H1 (cell line): Measurements from ENCODE around the gene PSMB11. TPM values are rescaled to one million over a fixed set of nuclear protein-coding genes. Genes with fewer than 3 reads are reported as not detected.

Source experiments
- CBX8 ChIP-seq: fragments of 300-800, 300-1000 bp; sonication (generic); IDR thresholded peaks from 2 replicates; pipeline ENCODE4 v1.7.1; 2016; ENCODE audit warnings: low read depth, low read length, borderline replicate concordance
- CHD7 ChIP-seq: fragments of 300-600 bp; sonication (generic); IDR thresholded peaks from 2 replicates; pipeline ENCODE4 v1.7.1; 2012; ENCODE audit warnings: low read length, moderate library complexity, mild to moderate bottlenecking, inconsistent platforms; ENCODE audit not compliant: insufficient replicate concordance
- CREB1 ChIP-seq: IDR thresholded peaks from 2 replicates; pipeline ENCODE4 v1.6.1; 2012; ENCODE audit warnings: inconsistent platforms
- FOSL1 ChIP-seq: IDR thresholded peaks from 2 replicates; pipeline ENCODE4 v1.6.1; 2011; ENCODE audit warnings: mild to moderate bottlenecking, low read depth, low read length, moderate library complexity; ENCODE audit not compliant: insufficient read depth
- JUND ChIP-seq: IDR thresholded peaks from 2 replicates; pipeline ENCODE4 v1.6.1; 2011; ENCODE audit warnings: mild to moderate bottlenecking, improper control_type of control experiment, low read length
- KDM5A ChIP-seq: fragments of 200-600 bp; IDR thresholded peaks from 2 replicates; pipeline ENCODE4 v1.7.1; 2012; ENCODE audit warnings: mild to moderate bottlenecking, low read length, inconsistent platforms, mixed read lengths
- POU5F1 ChIP-seq: IDR thresholded peaks from 2 replicates; pipeline ENCODE4 v1.6.1; 2011; ENCODE audit warnings: low read depth, mild to moderate bottlenecking, low read length, moderate library complexity
- SP4 ChIP-seq: IDR thresholded peaks from 2 replicates; pipeline ENCODE4 v1.6.1; 2012; ENCODE audit warnings: low read length, inconsistent platforms
- TEAD4 ChIP-seq: IDR thresholded peaks from 2 replicates; pipeline ENCODE4 v1.6.1; 2012; ENCODE audit warnings: low read depth, low read length, inconsistent platforms, mixed read lengths
- polyA plus RNA-seq, 7 experiments: library from polyadenylated mRNA; depleted of rRNA in 3 of 7; stranded (reverse) in 5 of 7; unstranded in 2 of 7; fragments of >200 nt in 5 of 7; fragments of 200-250 nt in 2 of 7; gene quantifications; 1 replicate in 5 of 7; 2 replicates in 1 of 7; 4 replicates in 1 of 7; pipeline versions ENCODE4 v1.2.1 to v1.2.3, GENCODE V29; 2011 to 2013; ENCODE audit warnings: missing spikeins in 2 of 7, mixed read lengths in 2 of 7
- total RNA-seq: library from RNA; stranded (reverse); fragmentation: NEBNext Ultra II Directional; extraction: Animal tissue kit (Norgen Biotek cat#: 25700); gene quantifications from 2 replicates; pipeline ENCODE4 v1.2.1, GENCODE V29; 2021

Gene PSMB11
- total and polyA plus RNA-seq, 2 of the 8 experiments (the other 6 are each of a cell fraction or from before 2014, with no cell fraction given), result not detected

GRCh38 chr14:23071244-23071920 is 29.4 kb downstream of the PSMB11 start (continued):
- TF ChIP-seq CHD7 (no peak), CBX8 (no peak), KDM5A (peak; percentile 88), POU5F1 (no peak), CREB1 (no peak; the same call in 1 of the 2 replicates), FOSL1 (no peak), SP4 (no peak), JUND (0 out of 2 replicates have a peak, but pooled peaks have one; percentile 46), TEAD4 (no peak)
